Upper lobe of left lung (tissue), 6 donors: ENCODE results near the gene PTPRM. TPM values are rescaled to one million over a fixed set of nuclear protein-coding genes. Genes with fewer than 3 reads are reported as not detected.
"Not testable (repeated sequence)": the region's sequence is repeated elsewhere in the genome, so short reads cannot be mapped to it uniquely, and the experiment has no call there.

Experiments
- ATAC-seq, 2 donors: fragments of 200-7000 bp; cut with Tn5 transposase; one replicate each; pipeline ENCODE4 v1.9.1; 2022; ENCODE audit warnings: mild to moderate bottlenecking in 2 of 2, moderate library complexity in 2 of 2; ENCODE audit not compliant: low FRiP score in 2 of 2
- DNase-seq, 2 donors: peaks; one replicate each; pipeline ENCODE4 v3.0.0-alpha.2; 2019 to 2020
- H3K27ac ChIP-seq, 4 donors: fragments of 200-600 bp; sonication (generic); one replicate each; pipeline ENCODE4 v1.5.1; 2016 to 2019
- H3K27me3 ChIP-seq, 4 donors: fragments of 200-600 bp; sonication (generic); one replicate each; pipeline ENCODE4 v1.5.1; 2017 to 2019
- H3K36me3 ChIP-seq, 4 donors: fragments of 200-600 bp; sonication (generic); one replicate each; pipeline ENCODE4 v1.5.1; 2016 to 2019
- H3K4me1 ChIP-seq, 4 donors: fragments of 200-600 bp; sonication (generic); one replicate each; pipeline ENCODE4 v1.5.1; 2018 to 2019
- H3K4me3 ChIP-seq, 4 donors: fragments of 200-600 bp; sonication (generic); one replicate each; pipeline ENCODE4 v1.5.1; 2017 to 2019; ENCODE audit warnings: mild to moderate bottlenecking in 2 of 4, moderate library complexity in 1 of 4
- H3K9me3 ChIP-seq, 4 donors: fragments of 200-600 bp; sonication (generic); one replicate each; pipeline ENCODE4 v1.5.1; 2018 to 2019
- EP300 ChIP-seq, 4 donors: sonication (generic); formaldehyde crosslinking; IDR thresholded peaks; one replicate each; pipeline ENCODE4 v1.5.1; 2017; ENCODE audit warnings: antibody characterized with exemption in 4 of 4, control low read depth in 2 of 4
- POLR2A ChIP-seq, 4 donors: fragments of 450-650 bp; IDR thresholded peaks; one replicate each; pipeline ENCODE4 v1.5.1; 2016 to 2017; ENCODE audit warnings: antibody characterized with exemption in 4 of 4, mild to moderate bottlenecking in 2 of 4
- POLR2AphosphoS5 ChIP-seq, 2 donors: sonication (generic); formaldehyde crosslinking; IDR thresholded peaks; one replicate each; pipeline ENCODE4 v1.5.1; 2017; ENCODE audit warnings: antibody characterized with exemption in 2 of 2
- WGBS, 2 donors: methylation state at CpG; one replicate each; pipeline ENCODE4 v1.1.5; 2017 to 2018; 5-methylcytosine and 5-hydroxymethylcytosine counted together
- total RNA-seq, 6 donors: library from RNA; depleted of rRNA in 4 of 6; stranded (reverse); fragments of >200 nt in 4 of 6; gene quantifications; one replicate each; pipeline versions ENCODE4 v1.1.0 to v1.2.1, GENCODE V29; 2016 to 2021
- TF ChIP-seq, protein P1 (sequence below), 6 experiments: fragments of 450-650 bp in 4 of 6; fragments of 200-600 bp in 2 of 6; sonication (generic) in 2 of 6; IDR thresholded peaks; one replicate each; pipeline ENCODE4 v1.5.1; 2016 to 2019; ENCODE audit warnings: antibody characterized with exemption in 6 of 6
- donor health status: DM: no; HTN: no; CAD: no; lungs with moderate emphysema.
- donor health status: DM: no; HTN: yes; CAD: no; lungs with severe emphysema.

PTPRM gene
- total RNA-seq, 6 donors from 2014 or later = 82.0 to 201 (median 154) TPM

GRCh38 chr18:7730682-7731081, 163.6 kb downstream of the PTPRM start:
- DNase-seq (no peak), ATAC-seq (no peak)
- TF ChIP-seq POLR2A (IDR thresholded peaks at IDR 0.05) (no peak), EP300 (IDR thresholded peaks at IDR 0.05) (no peak), POLR2AphosphoS5 (IDR thresholded peaks at IDR 0.05) (no peak)
- TF ChIP-seq, protein P1, sequence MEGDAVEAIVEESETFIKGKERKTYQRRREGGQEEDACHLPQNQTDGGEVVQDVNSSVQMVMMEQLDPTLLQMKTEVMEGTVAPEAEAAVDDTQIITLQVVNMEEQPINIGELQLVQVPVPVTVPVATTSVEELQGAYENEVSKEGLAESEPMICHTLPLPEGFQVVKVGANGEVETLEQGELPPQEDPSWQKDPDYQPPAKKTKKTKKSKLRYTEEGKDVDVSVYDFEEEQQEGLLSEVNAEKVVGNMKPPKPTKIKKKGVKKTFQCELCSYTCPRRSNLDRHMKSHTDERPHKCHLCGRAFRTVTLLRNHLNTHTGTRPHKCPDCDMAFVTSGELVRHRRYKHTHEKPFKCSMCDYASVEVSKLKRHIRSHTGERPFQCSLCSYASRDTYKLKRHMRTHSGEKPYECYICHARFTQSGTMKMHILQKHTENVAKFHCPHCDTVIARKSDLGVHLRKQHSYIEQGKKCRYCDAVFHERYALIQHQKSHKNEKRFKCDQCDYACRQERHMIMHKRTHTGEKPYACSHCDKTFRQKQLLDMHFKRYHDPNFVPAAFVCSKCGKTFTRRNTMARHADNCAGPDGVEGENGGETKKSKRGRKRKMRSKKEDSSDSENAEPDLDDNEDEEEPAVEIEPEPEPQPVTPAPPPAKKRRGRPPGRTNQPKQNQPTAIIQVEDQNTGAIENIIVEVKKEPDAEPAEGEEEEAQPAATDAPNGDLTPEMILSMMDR (IDR thresholded peaks at IDR 0.05) = no peak
- Histone ChIP-seq H3K36me3 (no peaks in the 10 kb centered on the region), H3K4me1 (peaks cover 0 to 12% (median 6%) of the 10 kb centered on the region in 4 donors), H3K4me3 (no peak overlapping the region), H3K27ac (no peak overlapping the region), H3K27me3 (no peaks in the 10 kb centered on the region), H3K9me3 (peaks cover 0 to 5% (median 0%) of the 10 kb centered on the region in 4 donors)
- 71 to 81% methylated on average over 4 of the region's 4 CpGs for WGBS, 2 donors

DNA sequence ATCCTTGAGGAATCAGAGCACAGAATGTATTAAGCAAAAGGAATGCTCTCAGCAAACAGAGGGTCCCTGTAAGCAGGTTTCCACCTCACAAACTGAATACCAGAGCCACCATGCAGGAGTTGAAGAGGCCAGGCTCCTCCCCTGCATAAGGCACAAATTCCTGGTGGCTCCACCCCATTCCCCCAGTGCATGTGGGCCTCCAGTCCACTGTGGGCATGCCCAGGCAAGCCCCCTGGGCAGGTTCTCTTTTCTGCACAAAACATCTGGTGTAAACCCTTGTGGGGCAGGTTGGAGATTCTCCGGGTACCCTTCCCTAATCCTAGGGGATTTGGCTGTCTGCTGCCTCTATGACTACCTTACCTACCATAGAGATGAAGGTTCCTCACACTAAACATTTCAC, 166.5 kb downstream of the PTPRM start:
- ATAC-seq (no peak), DNase-seq (peak in 1 of 2 donors; percentile 8)
- Histone ChIP-seq H3K4me1 (peaks cover 0 to 13% (median 2%) of the 10 kb centered on the region in 4 donors), H3K27me3 (no peaks in the 10 kb centered on the region), H3K4me3 (no peak overlapping the region), H3K27ac (no peak overlapping the region), H3K36me3 (no peaks in the 10 kb centered on the region), H3K9me3 (peaks cover 0 to 5% (median 0%) of the 10 kb centered on the region in 4 donors)
- TF ChIP-seq POLR2AphosphoS5 (IDR thresholded peaks at IDR 0.05) (no peak), EP300 (IDR thresholded peaks at IDR 0.05) (no peak), POLR2A (IDR thresholded peaks at IDR 0.05) (no peak)
- TF ChIP-seq, protein P1 (IDR thresholded peaks at IDR 0.05) = no peak
- WGBS, 2 donors = 83 to 94% methylated on average over 1 of the region's 1 CpG

DNA sequence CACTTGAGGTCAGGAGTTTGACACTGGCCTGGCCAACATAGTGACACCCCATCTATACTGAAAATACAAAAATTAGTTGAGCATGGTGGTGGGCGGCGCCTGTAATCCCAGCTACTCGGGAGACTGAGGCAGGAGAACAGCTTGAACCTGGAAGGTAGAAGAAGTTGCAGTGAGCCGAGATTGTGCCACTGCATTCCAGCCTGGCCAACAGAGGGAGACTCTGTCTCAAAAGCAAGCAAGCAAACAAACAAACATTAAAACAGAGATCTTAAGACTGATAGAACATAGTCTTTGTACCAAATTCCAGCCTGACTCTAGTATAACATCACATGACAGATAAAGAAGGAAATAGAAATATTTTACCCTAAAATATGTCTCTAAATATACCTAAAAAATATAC, 168.1 kb downstream of the PTPRM start:
- DNase-seq (no peak), ATAC-seq (no peak)
- WGBS, 2 donors = 82 to 90% methylated on average over 4 of the region's 4 CpGs
- Histone ChIP-seq H3K4me1 (peaks cover 0 to 13% (median 2%) of the 10 kb centered on the region in 4 donors), H3K27ac (no peak overlapping the region), H3K4me3 (no peak overlapping the region), H3K9me3 (peaks cover 0 to 5% (median 0%) of the 10 kb centered on the region in 4 donors), H3K27me3 (no peaks in the 10 kb centered on the region), H3K36me3 (no peaks in the 10 kb centered on the region)
- TF ChIP-seq POLR2A (IDR thresholded peaks at IDR 0.05) = no peak

DNA sequence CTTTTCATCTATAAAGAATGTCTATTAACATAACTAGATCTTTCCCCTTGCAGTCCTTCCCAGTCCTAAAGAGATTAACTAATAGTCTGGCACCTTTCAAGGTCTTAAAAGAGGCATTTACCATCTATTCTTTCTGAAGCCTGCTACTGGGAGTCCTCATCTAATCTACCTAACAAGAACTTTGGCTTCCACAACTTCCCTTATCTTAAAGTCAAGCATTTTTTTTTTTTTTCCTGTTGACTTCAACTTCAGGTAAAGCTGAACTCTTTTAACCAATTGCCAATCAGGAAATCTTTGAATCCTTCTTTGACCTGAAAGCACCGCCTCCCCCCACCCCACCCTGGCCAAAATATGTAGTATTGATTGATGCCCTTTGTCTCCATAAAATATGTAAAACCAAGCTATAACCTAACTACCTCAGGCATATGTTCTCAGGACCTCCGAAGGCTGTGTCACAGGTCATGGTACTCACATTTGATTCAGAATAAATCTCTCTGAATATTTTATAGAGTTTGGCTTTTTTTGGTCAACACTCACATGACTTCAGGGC, 168.6 kb downstream of the PTPRM start:
- Histone ChIP-seq H3K4me1 (peaks cover 1 to 15% (median 5%) of the 10 kb centered on the region in 4 donors), H3K9me3 (peaks cover 0 to 5% (median 0%) of the 10 kb centered on the region in 4 donors), H3K4me3 (no peak overlapping the region), H3K27ac (no peak overlapping the region), H3K27me3 (no peaks in the 10 kb centered on the region), H3K36me3 (no peaks in the 10 kb centered on the region)
- ATAC-seq (no peak), DNase-seq (no peak)
- WGBS, 2 donors = 82 to 84% methylated on average over 2 of the region's 2 CpGs
- TF ChIP-seq POLR2A (IDR thresholded peaks at IDR 0.05) (no peak), EP300 (IDR thresholded peaks at IDR 0.05) (no peak), POLR2AphosphoS5 (IDR thresholded peaks at IDR 0.05) (no peak)
- TF ChIP-seq, protein P1 (IDR thresholded peaks at IDR 0.05) = no peak

GRCh38 chr18:7736526-7736925, 169.4 kb downstream of the PTPRM start:
- H3K27ac ChIP-seq, H3K4me3 ChIP-seq, H3K36me3 ChIP-seq, ATAC-seq, H3K27me3 ChIP-seq, H3K9me3 ChIP-seq: not testable (repeated sequence)
- peak in 1 of 2 donors; percentile 13 for DNase-seq
- 83 to 90% methylated on average over 6 of the region's 6 CpGs for WGBS, 2 donors
- H3K4me1 ChIP-seq = peaks cover 9 to 24% (median 13%) of the 10 kb centered on the region in 4 donors

DNA sequence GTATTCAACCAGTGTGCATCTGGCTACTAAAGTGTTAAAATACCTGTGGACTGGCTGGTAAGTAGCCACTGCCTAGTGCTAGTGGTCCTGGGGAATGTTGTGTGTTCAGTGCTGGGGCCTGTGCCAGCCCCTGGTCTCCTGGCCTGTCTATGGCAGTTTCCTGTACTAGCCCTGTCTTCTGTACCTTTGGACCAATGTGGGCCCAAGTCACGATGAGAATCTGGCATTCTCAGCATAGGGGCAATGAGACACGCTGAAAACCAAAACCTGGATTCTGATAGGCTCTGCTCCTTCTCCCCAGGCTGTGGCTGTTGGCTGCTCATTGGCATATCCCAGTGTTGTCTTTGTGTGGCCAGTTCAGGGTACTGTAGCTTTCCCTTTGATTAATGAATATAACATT, 170.4 kb downstream of the PTPRM start:
- ATAC-seq (no peak), DNase-seq (no peak)
- Histone ChIP-seq H3K4me3 (no peak overlapping the region), H3K27me3 (no peaks in the 10 kb centered on the region), H3K9me3 (peaks cover 0 to 5% (median 0%) of the 10 kb centered on the region in 4 donors), H3K4me1 (peaks cover 17 to 32% (median 22%) of the 10 kb centered on the region in 4 donors), H3K36me3 (no peaks in the 10 kb centered on the region), H3K27ac (no peak overlapping the region)
- 83 to 97% methylated on average over 2 of the region's 2 CpGs for WGBS, 2 donors
- no peak for TF ChIP-seq POLR2A (IDR thresholded peaks at IDR 0.05)
- no peak for TF ChIP-seq EP300 (IDR thresholded peaks at IDR 0.05)
- TF ChIP-seq, protein P1 (IDR thresholded peaks at IDR 0.05) = no peak
- TF ChIP-seq POLR2AphosphoS5 (IDR thresholded peaks at IDR 0.05) = no peak
